Stimulated activated memory B cell treated with anti-CD40 and anti-IgM and Interleukin-4, amounts not matched to agents 10 μg/mL and 1 μg/mL and 100 μg/mL, for 72 hours (primary cell): ENCODE results near the gene PHF2.

Experiments
- ATAC-seq: fragments of 150-1000 bp; cut with Tn5 transposase; 2 replicates; pipeline ENCODE4 v1.10.0; 2021
- H3K27ac Mint-ChIP-seq: one replicate; pipeline ENCODE4 v1.8.0; 2022; ENCODE audit warnings: mild to moderate bottlenecking, mixed read lengths
- H3K27me3 Mint-ChIP-seq: one replicate; pipeline ENCODE4 v1.8.0; 2022; ENCODE audit warnings: mixed read lengths
- H3K36me3 Mint-ChIP-seq: one replicate; pipeline ENCODE4 v1.8.0; 2022; ENCODE audit warnings: mixed read lengths
- H3K4me1 Mint-ChIP-seq: one replicate; pipeline ENCODE4 v1.8.0; 2022; ENCODE audit warnings: mixed read lengths
- H3K4me3 Mint-ChIP-seq: one replicate; pipeline ENCODE4 v1.8.0; 2022; ENCODE audit warnings: mild to moderate bottlenecking, moderate library complexity, mixed read lengths
- H3K9me3 Mint-ChIP-seq: one replicate; pipeline ENCODE4 v1.8.0; 2022; ENCODE audit warnings: mixed read lengths

The PHF2 gene

GRCh38 chr9:93635186-93636107, 59.1 kb downstream of the PHF2 start:
- no peaks in the 10 kb centered on the region for H3K27me3 Mint-ChIP-seq
- H3K36me3 Mint-ChIP-seq = peaks cover 65% of the 10 kb centered on the region
- H3K4me1 Mint-ChIP-seq = no peaks in the 10 kb centered on the region
- H3K9me3 Mint-ChIP-seq = peaks cover 6% of the 10 kb centered on the region
- no peak overlapping the region for H3K27ac Mint-ChIP-seq
- peak; percentile 51 for ATAC-seq
- no peak overlapping the region for H3K4me3 Mint-ChIP-seq

GRCh38 chr9:93636172-93636661, 59.8 kb downstream of the PHF2 start:
- H3K4me1 Mint-ChIP-seq = no peaks in the 10 kb centered on the region
- H3K27me3 Mint-ChIP-seq = no peaks in the 10 kb centered on the region
- peaks cover 6% of the 10 kb centered on the region for H3K9me3 Mint-ChIP-seq
- no peak overlapping the region for H3K27ac Mint-ChIP-seq
- ATAC-seq = no peak
- H3K4me3 Mint-ChIP-seq = no peak overlapping the region
- peaks cover 68% of the 10 kb centered on the region for H3K36me3 Mint-ChIP-seq

- no peak overlapping the region for H3K4me3 Mint-ChIP-seq
- no peaks in the 10 kb centered on the region for H3K27me3 Mint-ChIP-seq
- no peak overlapping the region for H3K27ac Mint-ChIP-seq
- no peaks in the 10 kb centered on the region for H3K4me1 Mint-ChIP-seq
- peaks cover 73% of the 10 kb centered on the region for H3K36me3 Mint-ChIP-seq
- ATAC-seq = no peak
- H3K9me3 Mint-ChIP-seq = peaks cover 6% of the 10 kb centered on the region
Measured at GRCh38 chr9:93636667-93637066, 60.3 kb downstream of the PHF2 start.

- Mint-ChIP-seq H3K27ac (no peak overlapping the region), H3K27me3 (no peaks in the 10 kb centered on the region), H3K4me1 (no peaks in the 10 kb centered on the region), H3K4me3 (no peak overlapping the region), H3K9me3 (peaks cover 6% of the 10 kb centered on the region), H3K36me3 (peaks cover 82% of the 10 kb centered on the region)
- no peak for ATAC-seq
Measured at GRCh38 chr9:93637886-93638285, 61.5 kb downstream of the PHF2 start.

GRCh38 chr9:93640027-93640426, 63.6 kb downstream of the PHF2 start:
- Mint-ChIP-seq H3K27me3 (no peaks in the 10 kb centered on the region), H3K27ac (no peak overlapping the region), H3K4me1 (no peaks in the 10 kb centered on the region), H3K36me3 (peaks cover 92% of the 10 kb centered on the region), H3K4me3 (no peak overlapping the region), H3K9me3 (peaks cover 6% of the 10 kb centered on the region)
- ATAC-seq = no peak

GRCh38 chr9:93642961-93643360, 66.6 kb downstream of the PHF2 start:
- Mint-ChIP-seq H3K4me1 (no peaks in the 10 kb centered on the region), H3K27ac (no peak overlapping the region), H3K4me3 (no peak overlapping the region), H3K36me3 (peaks cover 83% of the 10 kb centered on the region), H3K27me3 (no peaks in the 10 kb centered on the region), H3K9me3 (no peaks in the 10 kb centered on the region)
- ATAC-seq = no peak

GRCh38 chr9:93644397-93645088, 68.2 kb downstream of the PHF2 start:
- Mint-ChIP-seq H3K4me3 (no peak overlapping the region), H3K9me3 (no peaks in the 10 kb centered on the region), H3K27me3 (no peaks in the 10 kb centered on the region), H3K27ac (no peak overlapping the region), H3K4me1 (no peaks in the 10 kb centered on the region), H3K36me3 (peaks cover 74% of the 10 kb centered on the region)
- ATAC-seq = no peak

- no peak overlapping the region for H3K27ac Mint-ChIP-seq
- ATAC-seq = no peak
Measured at GRCh38 chr9:93645149-93645889, 68.9 kb downstream of the PHF2 start.

GRCh38 chr9:93645921-93646639, 69.7 kb downstream of the PHF2 start:
- peaks cover 60% of the 10 kb centered on the region for H3K36me3 Mint-ChIP-seq
- no peaks in the 10 kb centered on the region for H3K4me1 Mint-ChIP-seq
- H3K27ac Mint-ChIP-seq = no peak overlapping the region
- no peak overlapping the region for H3K4me3 Mint-ChIP-seq
- no peak for ATAC-seq
- H3K9me3 Mint-ChIP-seq = no peaks in the 10 kb centered on the region
- no peaks in the 10 kb centered on the region for H3K27me3 Mint-ChIP-seq

More at GRCh38 chr9:93645149-93645889, 68.9 kb downstream of the PHF2 start:
- Mint-ChIP-seq H3K4me3 (no peak overlapping the region), H3K27me3 (no peaks in the 10 kb centered on the region), H3K4me1 (no peaks in the 10 kb centered on the region), H3K36me3 (peaks cover 67% of the 10 kb centered on the region), H3K9me3 (no peaks in the 10 kb centered on the region)

GRCh38 chr9:93646640-93647178, 70.3 kb downstream of the PHF2 start:
- Mint-ChIP-seq H3K27ac (no peak overlapping the region), H3K36me3 (peaks cover 53% of the 10 kb centered on the region), H3K27me3 (no peaks in the 10 kb centered on the region), H3K4me3 (no peak overlapping the region), H3K9me3 (no peaks in the 10 kb centered on the region), H3K4me1 (no peaks in the 10 kb centered on the region)
- ATAC-seq = no peak

GRCh38 chr9:93648181-93648580, 71.8 kb downstream of the PHF2 start:
- H3K36me3 Mint-ChIP-seq = peaks cover 50% of the 10 kb centered on the region
- no peak for ATAC-seq
- no peak overlapping the region for H3K27ac Mint-ChIP-seq
- no peaks in the 10 kb centered on the region for H3K27me3 Mint-ChIP-seq
- H3K4me3 Mint-ChIP-seq = no peak overlapping the region
- no peaks in the 10 kb centered on the region for H3K4me1 Mint-ChIP-seq
- H3K9me3 Mint-ChIP-seq = no peaks in the 10 kb centered on the region

- Mint-ChIP-seq H3K4me3 (no peak overlapping the region), H3K9me3 (no peaks in the 10 kb centered on the region), H3K36me3 (peaks cover 49% of the 10 kb centered on the region), H3K27me3 (no peaks in the 10 kb centered on the region), H3K27ac (no peak overlapping the region), H3K4me1 (no peaks in the 10 kb centered on the region)
- ATAC-seq = no peak
Measured at GRCh38 chr9:93648836-93649235, 72.5 kb downstream of the PHF2 start.

GRCh38 chr9:93649610-93650261, 73.4 kb downstream of the PHF2 start:
- H3K4me1 Mint-ChIP-seq = no peaks in the 10 kb centered on the region
- no peak overlapping the region for H3K4me3 Mint-ChIP-seq
- no peaks in the 10 kb centered on the region for H3K27me3 Mint-ChIP-seq
- no peak overlapping the region for H3K27ac Mint-ChIP-seq
- H3K9me3 Mint-ChIP-seq = no peaks in the 10 kb centered on the region
- ATAC-seq = no peak
- H3K36me3 Mint-ChIP-seq = peaks cover 43% of the 10 kb centered on the region

GRCh38 chr9:93650448-93650847, 74.1 kb downstream of the PHF2 start:
- H3K27ac Mint-ChIP-seq = no peak overlapping the region
- no peak overlapping the region for H3K4me3 Mint-ChIP-seq
- H3K9me3 Mint-ChIP-seq = no peaks in the 10 kb centered on the region
- no peak for ATAC-seq
- H3K27me3 Mint-ChIP-seq = no peaks in the 10 kb centered on the region
- peaks cover 40% of the 10 kb centered on the region for H3K36me3 Mint-ChIP-seq
- no peaks in the 10 kb centered on the region for H3K4me1 Mint-ChIP-seq
